H9 (cell line): ENCODE results near the gene FBXO39. TPM values are rescaled to one million over a fixed set of nuclear protein-coding genes. Genes with fewer than 3 reads are reported as not detected.

Experiments
- DNase-seq: peaks from one replicate; pipeline ENCODE4 v3.0.0-alpha.2; 2017
- H2AFZ ChIP-seq: one replicate; pipeline ENCODE4 v1.6.1; 2013; ENCODE audit warnings: mild to moderate bottlenecking, low read length, control low read depth, moderate library complexity
- H2AK5ac ChIP-seq: 2 replicates; pipeline ENCODE4 v1.6.1; 2013; ENCODE audit warnings: low read length, control low read depth, mixed read lengths; ENCODE audit not compliant: insufficient read length
- H2BK120ac ChIP-seq: one replicate; pipeline ENCODE4 v1.6.1; 2013; ENCODE audit warnings: low read depth, mild to moderate bottlenecking, low read length, control low read depth, inconsistent platforms; ENCODE audit not compliant: poor library complexity, severe bottlenecking
- H2BK12ac ChIP-seq: 2 replicates; pipeline ENCODE4 v1.6.1; 2013; ENCODE audit warnings: low read length, control low read depth, mixed read lengths, low read depth; ENCODE audit not compliant: insufficient read length
- H2BK15ac ChIP-seq: 2 replicates; pipeline ENCODE4 v1.6.1; 2013; ENCODE audit warnings: low read depth, low read length, control low read depth
- H2BK20ac ChIP-seq: one replicate; pipeline ENCODE4 v1.6.1; 2013; ENCODE audit warnings: low read depth, mild to moderate bottlenecking, low read length, control low read depth, inconsistent platforms; ENCODE audit not compliant: poor library complexity, severe bottlenecking
- H2BK5ac ChIP-seq: 2 replicates; pipeline ENCODE4 v1.6.1; 2013; ENCODE audit warnings: low read length, control low read depth, mixed read lengths; ENCODE audit not compliant: insufficient read length
- H3K14ac ChIP-seq: 2 replicates; pipeline ENCODE4 v1.6.1; 2013; ENCODE audit warnings: low read length, control low read depth; ENCODE audit not compliant: insufficient read depth
- H3K18ac ChIP-seq: 2 replicates; pipeline ENCODE4 v1.6.1; 2013; ENCODE audit warnings: low read depth, mild to moderate bottlenecking, mixed read lengths, low read length, control low read depth; ENCODE audit not compliant: insufficient read length
- H3K23ac ChIP-seq: 2 replicates; pipeline ENCODE4 v1.6.1; 2013; ENCODE audit warnings: low read length, control low read depth, mixed read lengths, low read depth; ENCODE audit not compliant: insufficient read length
- H3K23me2 ChIP-seq: 2 replicates; pipeline ENCODE4 v1.6.1; 2013; ENCODE audit warnings: low read depth, mild to moderate bottlenecking, mixed read lengths, low read length, control low read depth; ENCODE audit not compliant: insufficient read length, poor library complexity, severe bottlenecking
- H3K27ac ChIP-seq: 2 replicates; pipeline ENCODE4 v1.5.1; 2013; ENCODE audit warnings: low read length, control low read depth, mixed read lengths, low read depth; ENCODE audit not compliant: insufficient read length
- H3K27me3 ChIP-seq: 2 replicates; pipeline ENCODE4 v1.6.1; 2013; ENCODE audit warnings: low read length, control low read depth, inconsistent platforms; ENCODE audit not compliant: insufficient read depth
- H3K4ac ChIP-seq: 2 replicates; pipeline ENCODE4 v1.6.1; 2013; ENCODE audit warnings: low read depth, mild to moderate bottlenecking, control low read depth, inconsistent platforms, low read length, moderate library complexity
- H3K4me1 ChIP-seq: 2 replicates; pipeline ENCODE4 v1.6.1; 2013; ENCODE audit warnings: low read length, control low read depth, inconsistent platforms; ENCODE audit not compliant: insufficient read depth
- H3K4me2 ChIP-seq: 2 replicates; pipeline ENCODE4 v1.6.1; 2013; ENCODE audit warnings: low read length, control low read depth, mixed read lengths; ENCODE audit not compliant: insufficient read length, insufficient read depth
- H3K56ac ChIP-seq: 2 replicates; pipeline ENCODE4 v1.6.1; 2013; ENCODE audit warnings: low read depth, mild to moderate bottlenecking, mixed read lengths, low read length, control low read depth; ENCODE audit not compliant: insufficient read length
- H3K79me1 ChIP-seq: 2 replicates; pipeline ENCODE4 v1.6.1; 2013; ENCODE audit warnings: low read depth, mild to moderate bottlenecking, moderate library complexity, low read length, control low read depth, inconsistent platforms; ENCODE audit not compliant: insufficient read depth, poor library complexity, severe bottlenecking
- H3K79me2 ChIP-seq: 2 replicates; pipeline ENCODE4 v1.6.1; 2013; ENCODE audit warnings: low read length, control low read depth, inconsistent platforms; ENCODE audit not compliant: insufficient read depth
- H3K9ac ChIP-seq: 2 replicates; pipeline ENCODE4 v1.6.1; 2013; ENCODE audit warnings: low read length, control low read depth, mixed read lengths; ENCODE audit not compliant: insufficient read length; ENCODE audit errors: extremely low read depth
- H3K9me3 ChIP-seq: one replicate; pipeline ENCODE4 v1.6.1; 2013; ENCODE audit warnings: low read depth, low read length, inconsistent platforms; ENCODE audit not compliant: control insufficient read depth
- H3T11ph ChIP-seq: one replicate; pipeline ENCODE4 v1.6.1; 2013; ENCODE audit warnings: mild to moderate bottlenecking, low read length, control low read depth, inconsistent platforms
- H4K20me1 ChIP-seq: one replicate; pipeline ENCODE4 v1.6.1; 2013; ENCODE audit not compliant: control insufficient read depth, insufficient read length, insufficient read depth
- H4K5ac ChIP-seq: 2 replicates; pipeline ENCODE4 v1.6.1; 2013; ENCODE audit warnings: low read depth, mild to moderate bottlenecking, mixed read lengths, low read length, control low read depth; ENCODE audit not compliant: insufficient read length
- H4K8ac ChIP-seq: replicated peaks from 2 replicates; pipeline ENCODE4 v1.6.1; 2013; ENCODE audit warnings: low read length, control low read depth, mixed read lengths, low read depth; ENCODE audit not compliant: insufficient read length
- H4K91ac ChIP-seq: 2 replicates; pipeline ENCODE4 v1.6.1; 2013; ENCODE audit warnings: low read depth, mild to moderate bottlenecking, moderate library complexity, mixed read lengths, low read length, control low read depth; ENCODE audit not compliant: insufficient read length
- H3K27ac Mint-ChIP-seq, 3 experiments: 2 replicates in 2 of 3; 3 replicates in 1 of 3; pipeline ENCODE4 v1.8.0; 2020 to 2021; ENCODE audit warnings: mixed read lengths in 3 of 3, mild to moderate bottlenecking in 1 of 3, moderate library complexity in 1 of 3
- H3K27me3 Mint-ChIP-seq: 2 replicates; pipeline ENCODE4 v1.8.0; 2021; ENCODE audit warnings: low read depth, mild to moderate bottlenecking, moderate library complexity, mixed read lengths
- H3K36me3 Mint-ChIP-seq, 3 experiments: 2 replicates in 2 of 3; 3 replicates in 1 of 3; pipeline ENCODE4 v1.8.0; 2020 to 2021; ENCODE audit warnings: low read depth in 3 of 3, mixed read lengths in 3 of 3; ENCODE audit not compliant: insufficient read depth in 1 of 3
- H3K4me1 Mint-ChIP-seq, 2 experiments: 2 replicates each; pipeline ENCODE4 v1.8.0; 2020; ENCODE audit warnings: mixed read lengths in 2 of 2
- H3K4me3 Mint-ChIP-seq, 2 experiments: 2 replicates in 1 of 2; 3 replicates in 1 of 2; pipeline ENCODE4 v1.8.0; 2020 to 2021; ENCODE audit warnings: mild to moderate bottlenecking in 2 of 2, mixed read lengths in 2 of 2, moderate library complexity in 1 of 2
- H3K9me3 Mint-ChIP-seq, 2 experiments: 2 replicates in 1 of 2; 3 replicates in 1 of 2; pipeline ENCODE4 v1.8.0; 2020; ENCODE audit warnings: mild to moderate bottlenecking in 2 of 2, mixed read lengths in 2 of 2, moderate library complexity in 1 of 2
- WGBS: extraction: QIAGEN DNeasy Blood & Tissue Kit; methylation state at CpG from one replicate; pipeline ENCODE4 v1.1.7; 2013; ENCODE audit warnings: missing lambda C conversion rate, low lambda C conversion rate, mixed read lengths; ENCODE audit not compliant: insufficient read length; ENCODE audit errors: extremely low coverage; 5-methylcytosine and 5-hydroxymethylcytosine counted together
- total RNA-seq: library from RNA; stranded (reverse); gene quantifications from 2 replicates; pipeline ENCODE4 v1.2.1, GENCODE V29; 2021
- TF ChIP-seq, protein P1 (sequence below): fragments of 200-600 bp; sonication (generic); conservative IDR thresholded peaks from 3 replicates; pipeline ENCODE4 v1.8.0; 2021; ENCODE audit warnings: antibody characterized with exemption, mild to moderate bottlenecking

FBXO39 gene
- total RNA-seq, 1 experiment from 2014 or later, result not detected

DNA sequence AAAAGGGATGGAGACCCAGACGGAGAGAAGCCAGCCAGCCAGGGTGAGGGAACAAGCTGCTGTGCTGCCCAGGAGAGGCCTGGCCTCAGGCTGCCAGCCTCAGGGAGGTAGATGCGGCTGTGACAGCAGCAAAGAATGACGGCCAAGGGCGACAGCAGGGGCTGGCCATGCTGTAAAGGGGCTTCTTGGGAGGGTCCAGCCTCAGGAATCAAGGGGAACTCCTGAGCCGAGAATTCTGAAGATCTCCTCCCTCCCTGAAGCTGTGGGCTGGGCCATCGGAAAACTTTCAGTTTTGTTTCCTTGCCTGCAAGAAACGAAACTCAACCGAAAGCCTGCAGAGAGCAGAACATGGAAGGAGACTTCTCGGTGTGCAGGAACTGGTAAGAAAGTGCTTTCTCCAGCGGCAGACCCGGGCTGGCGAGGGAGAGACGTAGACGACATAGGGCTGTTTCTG, 20.3 kb upstream of the FBXO39 start, which contains the start of gene XAF1:
XAF1 (plus strand) TSS at position 316 of the 454 bp plus-strand sequence; CDS start at position 349, 33 bp downstream.
- Histone ChIP-seq H2BK120ac (no peak within 1 kb of the TSS), H3K14ac (no peak within 1 kb of the TSS; the same call in 1 of the 2 replicates), H2BK15ac (no peak within 1 kb of the TSS), H2BK12ac (no peak within 1 kb of the TSS), H3K4ac (no peak within 1 kb of the TSS), H3K56ac (no peak within 1 kb of the TSS), H3T11ph (no peak within 1 kb of the TSS), H3K9ac (no peak within 1 kb of the TSS), H3K23ac (no peak within 1 kb of the TSS), H2BK20ac (no peak within 1 kb of the TSS), H3K27me3 (no peaks in the 10 kb centered on the region), H3K4me2 (no peak within 1 kb of the TSS), H3K27ac (no peak within 1 kb of the TSS), H2BK5ac (no peak within 1 kb of the TSS), H3K9me3 (no peaks in the 10 kb centered on the region), H3K4me1 (peaks cover 9% of the 10 kb centered on the region; the same call in 1 of the 2 replicates), H3K23me2 (no peaks in the 10 kb centered on the region), H4K8ac (no peak within 1 kb of the TSS), H3K79me2 (no peaks in the 10 kb centered on the region), H2AFZ (no peak within 1 kb of the TSS), H3K79me1 (no peaks in the 10 kb centered on the region), H3K18ac (no peak within 1 kb of the TSS), H2AK5ac (no peak within 1 kb of the TSS), H4K5ac (no peak within 1 kb of the TSS), H4K20me1 (no peaks in the 10 kb centered on the region), H4K91ac (no peak within 1 kb of the TSS)
- Mint-ChIP-seq H3K36me3 (peaks cover 0 to 2% (median 0%) of the 10 kb centered on the region in 3 experiments; a peak in 1 of 7 replicates), H3K4me1 (peaks cover 40 to 42% of the 10 kb centered on the region in 2 experiments), H3K4me3 (no peak within 1 kb of the TSS; a peak in 1 of 5 replicates), H3K9me3 (no peaks in the 10 kb centered on the region), H3K27ac (peak within 1 kb of the TSS in 1 of 3 experiments; percentile 5; a peak in 3 of 7 replicates), H3K27me3 (peaks cover 2% of the 10 kb centered on the region)
- WGBS, result no CpG with 5 or more reads among the region's 14 CpGs
- TF ChIP-seq, protein P1, sequence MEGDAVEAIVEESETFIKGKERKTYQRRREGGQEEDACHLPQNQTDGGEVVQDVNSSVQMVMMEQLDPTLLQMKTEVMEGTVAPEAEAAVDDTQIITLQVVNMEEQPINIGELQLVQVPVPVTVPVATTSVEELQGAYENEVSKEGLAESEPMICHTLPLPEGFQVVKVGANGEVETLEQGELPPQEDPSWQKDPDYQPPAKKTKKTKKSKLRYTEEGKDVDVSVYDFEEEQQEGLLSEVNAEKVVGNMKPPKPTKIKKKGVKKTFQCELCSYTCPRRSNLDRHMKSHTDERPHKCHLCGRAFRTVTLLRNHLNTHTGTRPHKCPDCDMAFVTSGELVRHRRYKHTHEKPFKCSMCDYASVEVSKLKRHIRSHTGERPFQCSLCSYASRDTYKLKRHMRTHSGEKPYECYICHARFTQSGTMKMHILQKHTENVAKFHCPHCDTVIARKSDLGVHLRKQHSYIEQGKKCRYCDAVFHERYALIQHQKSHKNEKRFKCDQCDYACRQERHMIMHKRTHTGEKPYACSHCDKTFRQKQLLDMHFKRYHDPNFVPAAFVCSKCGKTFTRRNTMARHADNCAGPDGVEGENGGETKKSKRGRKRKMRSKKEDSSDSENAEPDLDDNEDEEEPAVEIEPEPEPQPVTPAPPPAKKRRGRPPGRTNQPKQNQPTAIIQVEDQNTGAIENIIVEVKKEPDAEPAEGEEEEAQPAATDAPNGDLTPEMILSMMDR, result no peak
- no peak for DNase-seq
